ENCODE results near the gene FGA.
A peak's percentile ranks its signal among the peaks of the same experiment; 100 is the strongest.

DNA sequence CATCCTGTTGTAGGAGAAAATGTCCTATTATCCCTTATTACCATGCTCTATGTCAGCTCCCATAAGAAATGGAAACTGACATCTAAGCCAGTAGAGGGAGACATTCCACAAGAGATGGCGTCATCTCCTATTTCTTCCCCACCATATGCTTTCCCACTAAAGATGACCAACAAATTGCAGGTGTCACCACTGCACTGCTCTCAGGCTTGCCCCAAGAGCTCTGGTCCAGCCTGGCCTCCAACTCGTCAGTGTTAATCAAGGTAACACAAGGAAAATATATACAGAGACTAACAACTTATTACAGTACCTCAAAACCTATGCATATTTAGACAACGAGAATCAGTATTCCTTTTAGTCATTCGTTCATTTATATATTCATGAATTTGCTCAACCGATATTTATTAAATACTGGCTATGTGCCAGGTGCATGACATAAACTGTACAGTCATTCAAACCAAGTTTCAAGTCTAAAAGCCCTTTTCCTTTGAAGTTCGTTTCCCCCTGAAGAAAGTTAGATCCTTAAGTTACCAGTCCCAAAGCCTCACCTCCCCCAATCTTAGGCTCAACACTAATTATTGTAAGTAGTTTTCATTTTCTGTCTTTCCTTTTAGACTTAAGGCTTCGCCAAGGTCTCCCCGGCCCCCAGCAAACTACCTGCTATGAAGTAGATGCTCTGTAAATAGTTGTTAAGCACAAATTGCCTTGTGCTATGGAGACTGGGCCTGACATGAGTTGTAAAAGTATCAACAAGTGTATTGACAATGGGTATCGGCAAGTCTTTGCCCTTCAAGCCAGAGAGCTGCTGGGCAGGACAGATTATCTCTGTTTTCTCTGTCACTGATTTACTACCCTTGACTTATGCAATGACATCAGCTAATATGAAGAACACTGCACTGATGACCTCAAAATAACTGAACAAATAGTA lies 30.8 kb downstream of the FGA start:
- TF ChIP-seq, protein P1, sequence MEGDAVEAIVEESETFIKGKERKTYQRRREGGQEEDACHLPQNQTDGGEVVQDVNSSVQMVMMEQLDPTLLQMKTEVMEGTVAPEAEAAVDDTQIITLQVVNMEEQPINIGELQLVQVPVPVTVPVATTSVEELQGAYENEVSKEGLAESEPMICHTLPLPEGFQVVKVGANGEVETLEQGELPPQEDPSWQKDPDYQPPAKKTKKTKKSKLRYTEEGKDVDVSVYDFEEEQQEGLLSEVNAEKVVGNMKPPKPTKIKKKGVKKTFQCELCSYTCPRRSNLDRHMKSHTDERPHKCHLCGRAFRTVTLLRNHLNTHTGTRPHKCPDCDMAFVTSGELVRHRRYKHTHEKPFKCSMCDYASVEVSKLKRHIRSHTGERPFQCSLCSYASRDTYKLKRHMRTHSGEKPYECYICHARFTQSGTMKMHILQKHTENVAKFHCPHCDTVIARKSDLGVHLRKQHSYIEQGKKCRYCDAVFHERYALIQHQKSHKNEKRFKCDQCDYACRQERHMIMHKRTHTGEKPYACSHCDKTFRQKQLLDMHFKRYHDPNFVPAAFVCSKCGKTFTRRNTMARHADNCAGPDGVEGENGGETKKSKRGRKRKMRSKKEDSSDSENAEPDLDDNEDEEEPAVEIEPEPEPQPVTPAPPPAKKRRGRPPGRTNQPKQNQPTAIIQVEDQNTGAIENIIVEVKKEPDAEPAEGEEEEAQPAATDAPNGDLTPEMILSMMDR (IDR thresholded peaks at IDR 0.05; ENCODE audit: low read depth, low read length) = peak; percentile 96
- no peak for TF ChIP-seq EZH2phosphoT487 (IDR thresholded peaks at IDR 0.05; ENCODE audit: low read depth)
